ENCODE results near the gene PXYLP1. TPM values are rescaled to one million over a fixed set of nuclear protein-coding genes. Genes with fewer than 3 reads are reported as not detected.

PXYLP1 gene
- total and polyA plus RNA-seq, 9 of the 15 experiments (the other 6 are each of a cell fraction or from before 2014, with no cell fraction given), result 0.80 to 2.9 (median 1.3) TPM

GRCh38 chr3:141312354-141313092, 80.9 kb downstream of the PXYLP1 start (continued):
- TF ChIP-seq, protein P1, sequence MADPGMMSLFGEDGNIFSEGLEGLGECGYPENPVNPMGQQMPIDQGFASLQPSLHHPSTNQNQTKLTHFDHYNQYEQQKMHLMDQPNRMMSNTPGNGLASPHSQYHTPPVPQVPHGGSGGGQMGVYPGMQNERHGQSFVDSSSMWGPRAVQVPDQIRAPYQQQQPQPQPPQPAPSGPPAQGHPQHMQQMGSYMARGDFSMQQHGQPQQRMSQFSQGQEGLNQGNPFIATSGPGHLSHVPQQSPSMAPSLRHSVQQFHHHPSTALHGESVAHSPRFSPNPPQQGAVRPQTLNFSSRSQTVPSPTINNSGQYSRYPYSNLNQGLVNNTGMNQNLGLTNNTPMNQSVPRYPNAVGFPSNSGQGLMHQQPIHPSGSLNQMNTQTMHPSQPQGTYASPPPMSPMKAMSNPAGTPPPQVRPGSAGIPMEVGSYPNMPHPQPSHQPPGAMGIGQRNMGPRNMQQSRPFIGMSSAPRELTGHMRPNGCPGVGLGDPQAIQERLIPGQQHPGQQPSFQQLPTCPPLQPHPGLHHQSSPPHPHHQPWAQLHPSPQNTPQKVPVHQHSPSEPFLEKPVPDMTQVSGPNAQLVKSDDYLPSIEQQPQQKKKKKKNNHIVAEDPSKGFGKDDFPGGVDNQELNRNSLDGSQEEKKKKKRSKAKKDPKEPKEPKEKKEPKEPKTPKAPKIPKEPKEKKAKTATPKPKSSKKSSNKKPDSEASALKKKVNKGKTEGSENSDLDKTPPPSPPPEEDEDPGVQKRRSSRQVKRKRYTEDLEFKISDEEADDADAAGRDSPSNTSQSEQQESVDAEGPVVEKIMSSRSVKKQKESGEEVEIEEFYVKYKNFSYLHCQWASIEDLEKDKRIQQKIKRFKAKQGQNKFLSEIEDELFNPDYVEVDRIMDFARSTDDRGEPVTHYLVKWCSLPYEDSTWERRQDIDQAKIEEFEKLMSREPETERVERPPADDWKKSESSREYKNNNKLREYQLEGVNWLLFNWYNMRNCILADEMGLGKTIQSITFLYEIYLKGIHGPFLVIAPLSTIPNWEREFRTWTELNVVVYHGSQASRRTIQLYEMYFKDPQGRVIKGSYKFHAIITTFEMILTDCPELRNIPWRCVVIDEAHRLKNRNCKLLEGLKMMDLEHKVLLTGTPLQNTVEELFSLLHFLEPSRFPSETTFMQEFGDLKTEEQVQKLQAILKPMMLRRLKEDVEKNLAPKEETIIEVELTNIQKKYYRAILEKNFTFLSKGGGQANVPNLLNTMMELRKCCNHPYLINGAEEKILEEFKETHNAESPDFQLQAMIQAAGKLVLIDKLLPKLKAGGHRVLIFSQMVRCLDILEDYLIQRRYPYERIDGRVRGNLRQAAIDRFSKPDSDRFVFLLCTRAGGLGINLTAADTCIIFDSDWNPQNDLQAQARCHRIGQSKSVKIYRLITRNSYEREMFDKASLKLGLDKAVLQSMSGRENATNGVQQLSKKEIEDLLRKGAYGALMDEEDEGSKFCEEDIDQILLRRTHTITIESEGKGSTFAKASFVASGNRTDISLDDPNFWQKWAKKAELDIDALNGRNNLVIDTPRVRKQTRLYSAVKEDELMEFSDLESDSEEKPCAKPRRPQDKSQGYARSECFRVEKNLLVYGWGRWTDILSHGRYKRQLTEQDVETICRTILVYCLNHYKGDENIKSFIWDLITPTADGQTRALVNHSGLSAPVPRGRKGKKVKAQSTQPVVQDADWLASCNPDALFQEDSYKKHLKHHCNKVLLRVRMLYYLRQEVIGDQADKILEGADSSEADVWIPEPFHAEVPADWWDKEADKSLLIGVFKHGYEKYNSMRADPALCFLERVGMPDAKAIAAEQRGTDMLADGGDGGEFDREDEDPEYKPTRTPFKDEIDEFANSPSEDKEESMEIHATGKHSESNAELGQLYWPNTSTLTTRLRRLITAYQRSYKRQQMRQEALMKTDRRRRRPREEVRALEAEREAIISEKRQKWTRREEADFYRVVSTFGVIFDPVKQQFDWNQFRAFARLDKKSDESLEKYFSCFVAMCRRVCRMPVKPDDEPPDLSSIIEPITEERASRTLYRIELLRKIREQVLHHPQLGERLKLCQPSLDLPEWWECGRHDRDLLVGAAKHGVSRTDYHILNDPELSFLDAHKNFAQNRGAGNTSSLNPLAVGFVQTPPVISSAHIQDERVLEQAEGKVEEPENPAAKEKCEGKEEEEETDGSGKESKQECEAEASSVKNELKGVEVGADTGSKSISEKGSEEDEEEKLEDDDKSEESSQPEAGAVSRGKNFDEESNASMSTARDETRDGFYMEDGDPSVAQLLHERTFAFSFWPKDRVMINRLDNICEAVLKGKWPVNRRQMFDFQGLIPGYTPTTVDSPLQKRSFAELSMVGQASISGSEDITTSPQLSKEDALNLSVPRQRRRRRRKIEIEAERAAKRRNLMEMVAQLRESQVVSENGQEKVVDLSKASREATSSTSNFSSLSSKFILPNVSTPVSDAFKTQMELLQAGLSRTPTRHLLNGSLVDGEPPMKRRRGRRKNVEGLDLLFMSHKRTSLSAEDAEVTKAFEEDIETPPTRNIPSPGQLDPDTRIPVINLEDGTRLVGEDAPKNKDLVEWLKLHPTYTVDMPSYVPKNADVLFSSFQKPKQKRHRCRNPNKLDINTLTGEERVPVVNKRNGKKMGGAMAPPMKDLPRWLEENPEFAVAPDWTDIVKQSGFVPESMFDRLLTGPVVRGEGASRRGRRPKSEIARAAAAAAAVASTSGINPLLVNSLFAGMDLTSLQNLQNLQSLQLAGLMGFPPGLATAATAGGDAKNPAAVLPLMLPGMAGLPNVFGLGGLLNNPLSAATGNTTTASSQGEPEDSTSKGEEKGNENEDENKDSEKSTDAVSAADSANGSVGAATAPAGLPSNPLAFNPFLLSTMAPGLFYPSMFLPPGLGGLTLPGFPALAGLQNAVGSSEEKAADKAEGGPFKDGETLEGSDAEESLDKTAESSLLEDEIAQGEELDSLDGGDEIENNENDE (IDR thresholded peaks at IDR 0.05; ENCODE audit: low read depth, low read length), result no peak
- TF ChIP-seq ZNF583 (CRISPR knock-in tag; IDR thresholded peaks at IDR 0.05) (peak; percentile 100), ZNF444 (CRISPR knock-in tag; IDR thresholded peaks at IDR 0.05) (peak; percentile 98), RHOXF2B (CRISPR knock-in tag; conservative IDR thresholded peaks at IDR 0.05) (peak; percentile 99), TBL1XR1 (IDR thresholded peaks at IDR 0.05; ENCODE audit: low read length in 2 of 2) (no peak), ZNF311 (CRISPR knock-in tag; IDR thresholded peaks at IDR 0.05) (peak; percentile 100), ZNF589 (CRISPR knock-in tag; IDR thresholded peaks at IDR 0.05; ENCODE audit: low read depth) (peak; percentile 100), KLF16 (IDR thresholded peaks at IDR 0.05) (peak; percentile 61), FOXK2 (conservative IDR thresholded peaks at IDR 0.05 in 1 of 2, IDR thresholded peaks at IDR 0.05 in 1 of 2; ENCODE audit: low read depth in 2 of 2) (peak in 1 of 2 experiments; percentile 33; a peak in 1 of 4 replicates), ZNF785 (CRISPR knock-in tag; IDR thresholded peaks at IDR 0.05) (peak; percentile 94), HNRNPK (IDR thresholded peaks at IDR 0.05; ENCODE audit: low read depth, low read length, poor library complexity, severe bottlenecking) (no peak), HNRNPLL (IDR thresholded peaks at IDR 0.05; ENCODE audit: low read depth, low read length, poor library complexity, severe bottlenecking) (no peak), FOXJ3 (CRISPR knock-in tag; IDR thresholded peaks at IDR 0.05) (no peak), TCFL5 (CRISPR knock-in tag; conservative IDR thresholded peaks at IDR 0.05) (peak; percentile 98), SRF (CRISPR knock-in tag; IDR thresholded peaks at IDR 0.05) (peak; percentile 48 to 95; a peak in 3 of 4 replicates), ATF1 (CRISPR knock-in tag; IDR thresholded peaks at IDR 0.05) (no peak), ATF1 (tag; IDR thresholded peaks at IDR 0.05) (peak; percentile 91)

Data from K562 (cell line).